Hepatocyte (in vitro differentiated cells): ENCODE results near the gene OOSP3.

Source experiments
- CTCF ChIP-seq: fragments of 200-600 bp; sonication (generic); IDR thresholded peaks from 2 replicates; pipeline ENCODE4 v1.5.1; 2016; ENCODE audit warnings: antibody characterized with exemption, mild to moderate bottlenecking; ENCODE audit not compliant: poor library complexity
- EZH2 ChIP-seq: fragments of 200-600 bp; sonication (generic); IDR thresholded peaks from 2 replicates; pipeline ENCODE4 v1.6.1; 2016; ENCODE audit warnings: antibody characterized with exemption, mild to moderate bottlenecking, borderline replicate concordance

- TF ChIP-seq EZH2 (no peak), CTCF (no peak)
Observed at GRCh38 chr11:59866836-59867235, 11.7 kb upstream of the OOSP3 start.
